Measurements from ENCODE around the gene MRPS31. TPM values are rescaled to one million over a fixed set of nuclear protein-coding genes. Genes with fewer than 3 reads are reported as not detected.

The MRPS31 gene
- total RNA-seq, 1 donor from 2014 or later = 28.8 TPM

GRCh38 chr13:40765602-40766001, 5.4 kb downstream of the MRPS31 start:
- Mint-ChIP-seq H3K9me3 (ENCODE audit: unreplicated experiment) (peaks cover 2% of the 10 kb centered on the region), H3K4me3 (ENCODE audit: unreplicated experiment) (no peak overlapping the region), H3K36me3 (ENCODE audit: unreplicated experiment) (no peaks in the 10 kb centered on the region), H3K4me1 (ENCODE audit: low read depth, unreplicated experiment) (peaks cover 8% of the 10 kb centered on the region), H3K27me3 (ENCODE audit: unreplicated experiment) (no peaks in the 10 kb centered on the region), H3K27ac (ENCODE audit: unreplicated experiment) (no peak overlapping the region)
- TF ChIP-seq, protein P1, sequence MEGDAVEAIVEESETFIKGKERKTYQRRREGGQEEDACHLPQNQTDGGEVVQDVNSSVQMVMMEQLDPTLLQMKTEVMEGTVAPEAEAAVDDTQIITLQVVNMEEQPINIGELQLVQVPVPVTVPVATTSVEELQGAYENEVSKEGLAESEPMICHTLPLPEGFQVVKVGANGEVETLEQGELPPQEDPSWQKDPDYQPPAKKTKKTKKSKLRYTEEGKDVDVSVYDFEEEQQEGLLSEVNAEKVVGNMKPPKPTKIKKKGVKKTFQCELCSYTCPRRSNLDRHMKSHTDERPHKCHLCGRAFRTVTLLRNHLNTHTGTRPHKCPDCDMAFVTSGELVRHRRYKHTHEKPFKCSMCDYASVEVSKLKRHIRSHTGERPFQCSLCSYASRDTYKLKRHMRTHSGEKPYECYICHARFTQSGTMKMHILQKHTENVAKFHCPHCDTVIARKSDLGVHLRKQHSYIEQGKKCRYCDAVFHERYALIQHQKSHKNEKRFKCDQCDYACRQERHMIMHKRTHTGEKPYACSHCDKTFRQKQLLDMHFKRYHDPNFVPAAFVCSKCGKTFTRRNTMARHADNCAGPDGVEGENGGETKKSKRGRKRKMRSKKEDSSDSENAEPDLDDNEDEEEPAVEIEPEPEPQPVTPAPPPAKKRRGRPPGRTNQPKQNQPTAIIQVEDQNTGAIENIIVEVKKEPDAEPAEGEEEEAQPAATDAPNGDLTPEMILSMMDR (IDR thresholded peaks at IDR 0.05; ENCODE audit: partially characterized antibody, unreplicated experiment) = no peak
- DNase-seq = no peak

DNA sequence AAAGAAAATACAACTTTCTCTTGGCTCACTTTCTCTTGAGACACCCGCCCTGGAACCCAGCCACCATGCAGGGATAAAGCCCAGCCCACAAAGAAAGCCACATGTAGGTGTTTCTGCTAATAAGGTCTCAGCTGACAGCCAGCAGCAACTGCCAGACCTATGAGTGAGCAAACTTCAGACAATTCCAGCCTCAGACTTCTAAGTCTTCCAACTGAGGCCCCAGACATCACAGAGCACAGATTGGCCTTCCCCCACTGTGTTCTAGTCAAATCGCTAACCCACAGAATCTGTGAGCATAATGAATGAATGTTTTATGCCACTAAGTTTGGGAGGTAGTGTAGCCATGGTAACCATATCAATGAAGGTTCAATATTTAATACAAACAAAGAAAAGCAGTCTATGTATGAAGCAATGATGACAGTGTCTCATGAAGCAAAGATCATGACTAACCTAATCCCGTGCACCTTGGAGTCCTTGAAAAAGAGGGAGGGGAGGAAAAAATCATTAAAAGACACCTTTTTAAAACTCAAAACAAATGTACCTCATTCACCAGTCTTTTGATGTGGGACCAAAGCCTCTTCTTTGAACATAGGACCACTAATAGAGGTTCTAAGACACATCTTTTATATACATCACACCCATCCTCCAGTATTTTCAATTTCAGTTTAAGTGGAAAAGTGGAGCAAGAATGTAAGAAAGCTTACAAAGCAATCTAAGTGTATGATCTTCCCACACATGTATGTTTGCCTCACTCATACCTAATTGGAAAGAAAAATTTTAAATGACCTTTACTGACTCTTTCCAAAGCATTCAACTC, 6.2 kb downstream of the MRPS31 start:
- Mint-ChIP-seq H3K27ac (ENCODE audit: unreplicated experiment) (no peak overlapping the region), H3K4me1 (ENCODE audit: low read depth, unreplicated experiment) (peaks cover 3% of the 10 kb centered on the region), H3K27me3 (ENCODE audit: unreplicated experiment) (no peaks in the 10 kb centered on the region), H3K36me3 (ENCODE audit: unreplicated experiment) (no peaks in the 10 kb centered on the region), H3K9me3 (ENCODE audit: unreplicated experiment) (no peaks in the 10 kb centered on the region), H3K4me3 (ENCODE audit: unreplicated experiment) (no peak overlapping the region)
- TF ChIP-seq, protein P1 (IDR thresholded peaks at IDR 0.05; ENCODE audit: partially characterized antibody, unreplicated experiment) = no peak
- no peak for DNase-seq

- DNase-seq = no peak
- H3K27me3 Mint-ChIP-seq (ENCODE audit: unreplicated experiment) = no peaks in the 10 kb centered on the region
- TF ChIP-seq, protein P1 (IDR thresholded peaks at IDR 0.05; ENCODE audit: partially characterized antibody, unreplicated experiment) = no peak
- no peaks in the 10 kb centered on the region for H3K9me3 Mint-ChIP-seq (ENCODE audit: unreplicated experiment)
- no peak overlapping the region for H3K27ac Mint-ChIP-seq (ENCODE audit: unreplicated experiment)
- no peak overlapping the region for H3K4me3 Mint-ChIP-seq (ENCODE audit: unreplicated experiment)
- no peaks in the 10 kb centered on the region for H3K4me1 Mint-ChIP-seq (ENCODE audit: low read depth, unreplicated experiment)
- H3K36me3 Mint-ChIP-seq (ENCODE audit: unreplicated experiment) = no peaks in the 10 kb centered on the region
These were observed 8.1 kb downstream of the MRPS31 start for GRCh38 chr13:40762849-40763248.

DNA sequence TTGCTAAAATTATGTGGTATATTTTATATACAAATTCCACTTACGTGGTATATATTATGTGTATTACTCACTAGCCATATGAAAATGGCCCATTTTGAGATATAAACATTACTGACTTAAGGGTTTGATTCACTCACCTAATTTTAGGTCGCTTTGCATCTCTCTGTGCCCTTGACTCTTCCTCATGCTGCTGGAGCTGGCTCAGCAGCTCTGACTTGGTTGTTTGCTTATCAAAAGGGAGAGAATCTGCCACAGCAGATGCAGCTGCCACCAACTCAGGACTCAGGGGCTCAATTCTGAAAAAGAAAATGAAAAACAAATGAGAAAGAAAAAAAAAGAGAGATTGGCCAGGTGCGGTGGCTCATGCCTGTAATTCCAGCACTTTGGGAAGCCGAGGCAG, 12.2 kb downstream of the MRPS31 start:
- Mint-ChIP-seq H3K9me3 (ENCODE audit: unreplicated experiment) (no peaks in the 10 kb centered on the region), H3K27ac (ENCODE audit: unreplicated experiment) (no peak overlapping the region), H3K36me3 (ENCODE audit: unreplicated experiment) (no peaks in the 10 kb centered on the region), H3K27me3 (ENCODE audit: unreplicated experiment) (no peaks in the 10 kb centered on the region), H3K4me3 (ENCODE audit: unreplicated experiment) (no peak overlapping the region), H3K4me1 (ENCODE audit: low read depth, unreplicated experiment) (no peaks in the 10 kb centered on the region)
- no peak for DNase-seq
- TF ChIP-seq, protein P1 (IDR thresholded peaks at IDR 0.05; ENCODE audit: partially characterized antibody, unreplicated experiment) = no peak

DNA sequence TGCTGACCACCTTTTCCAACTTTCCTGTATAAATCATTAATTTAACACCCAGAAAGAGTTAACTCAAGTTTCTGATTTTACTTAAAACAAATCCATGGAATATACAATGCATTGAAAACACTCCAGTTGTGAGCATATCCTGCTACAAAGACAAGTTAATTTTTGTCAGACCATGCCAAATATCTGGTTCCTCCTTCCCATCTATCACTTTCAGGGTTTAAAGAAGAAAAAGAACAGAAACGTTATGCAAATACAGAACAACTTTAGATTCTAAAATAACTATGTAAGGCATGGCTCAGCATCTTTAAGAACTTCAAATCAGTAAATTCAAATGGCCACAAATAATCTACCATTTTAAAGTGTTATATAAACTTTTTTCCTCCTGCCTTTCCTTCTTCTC, 14.9 kb downstream of the MRPS31 start:
- H3K27me3 Mint-ChIP-seq (ENCODE audit: unreplicated experiment) = no peaks in the 10 kb centered on the region
- TF ChIP-seq, protein P1 (IDR thresholded peaks at IDR 0.05; ENCODE audit: partially characterized antibody, unreplicated experiment) = no peak
- no peaks in the 10 kb centered on the region for H3K4me1 Mint-ChIP-seq (ENCODE audit: low read depth, unreplicated experiment)
- no peak overlapping the region for H3K27ac Mint-ChIP-seq (ENCODE audit: unreplicated experiment)
- no peaks in the 10 kb centered on the region for H3K9me3 Mint-ChIP-seq (ENCODE audit: unreplicated experiment)
- no peak for DNase-seq
- H3K4me3 Mint-ChIP-seq (ENCODE audit: unreplicated experiment) = no peak overlapping the region
- no peaks in the 10 kb centered on the region for H3K36me3 Mint-ChIP-seq (ENCODE audit: unreplicated experiment)

Measured in glutamatergic neuron (in vitro differentiated cells).